ENCODE measurements around the gene FAM120B.

The FAM120B gene

DNA sequence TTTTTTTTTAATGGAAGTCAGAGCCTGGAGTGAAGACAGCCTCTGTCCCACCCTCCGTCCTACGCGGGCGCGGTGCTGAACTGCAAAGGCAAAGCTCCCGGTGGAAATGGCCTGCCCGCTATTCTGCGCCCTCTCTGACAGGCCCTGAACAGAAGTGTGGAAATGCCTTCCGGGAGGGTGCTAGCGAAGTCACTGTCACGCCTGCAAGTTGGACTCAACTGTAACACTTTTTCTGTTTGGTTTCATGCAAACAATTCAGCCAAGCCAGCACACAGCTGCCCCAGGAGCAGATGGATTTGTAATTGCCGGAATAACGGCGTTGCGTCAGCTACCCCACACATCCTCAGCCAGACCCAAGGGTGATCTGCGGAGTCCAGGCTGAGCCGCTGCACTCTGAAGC is 138.9 kb downstream of the FAM120B start:
- no peak for DNase-seq (ENCODE audit: low read depth in 1 of 2, low spot score in 1 of 2)

DNA sequence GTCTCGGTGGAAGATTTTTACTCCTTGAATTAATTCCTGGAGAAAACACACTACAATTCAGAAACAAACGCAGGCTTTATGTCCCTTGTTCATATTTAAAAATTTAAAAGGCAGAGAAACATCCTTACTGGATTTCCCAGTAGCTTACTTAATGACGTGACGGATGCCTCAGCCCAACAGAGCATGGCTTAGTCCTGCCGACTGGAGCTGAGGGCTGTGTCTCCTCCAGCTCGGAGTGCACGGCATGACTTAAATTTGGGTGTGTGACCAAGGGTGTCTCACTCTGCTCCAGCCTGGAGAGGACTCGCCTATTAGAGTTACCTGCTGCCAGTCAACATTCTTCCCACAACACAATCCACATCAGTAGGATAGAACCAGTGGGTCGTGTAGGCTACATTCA is 139.4 kb downstream of the FAM120B start:
- TF ChIP-seq POLR2AphosphoS5 (IDR thresholded peaks at IDR 0.05; ENCODE audit: low read depth) (no peak), SPI1 (IDR thresholded peaks at IDR 0.05; ENCODE audit: borderline replicate concordance, low read depth) (no peak), GABPA (IDR thresholded peaks at IDR 0.05; ENCODE audit: low read depth) (no peak)
- TF ChIP-seq, protein P1, sequence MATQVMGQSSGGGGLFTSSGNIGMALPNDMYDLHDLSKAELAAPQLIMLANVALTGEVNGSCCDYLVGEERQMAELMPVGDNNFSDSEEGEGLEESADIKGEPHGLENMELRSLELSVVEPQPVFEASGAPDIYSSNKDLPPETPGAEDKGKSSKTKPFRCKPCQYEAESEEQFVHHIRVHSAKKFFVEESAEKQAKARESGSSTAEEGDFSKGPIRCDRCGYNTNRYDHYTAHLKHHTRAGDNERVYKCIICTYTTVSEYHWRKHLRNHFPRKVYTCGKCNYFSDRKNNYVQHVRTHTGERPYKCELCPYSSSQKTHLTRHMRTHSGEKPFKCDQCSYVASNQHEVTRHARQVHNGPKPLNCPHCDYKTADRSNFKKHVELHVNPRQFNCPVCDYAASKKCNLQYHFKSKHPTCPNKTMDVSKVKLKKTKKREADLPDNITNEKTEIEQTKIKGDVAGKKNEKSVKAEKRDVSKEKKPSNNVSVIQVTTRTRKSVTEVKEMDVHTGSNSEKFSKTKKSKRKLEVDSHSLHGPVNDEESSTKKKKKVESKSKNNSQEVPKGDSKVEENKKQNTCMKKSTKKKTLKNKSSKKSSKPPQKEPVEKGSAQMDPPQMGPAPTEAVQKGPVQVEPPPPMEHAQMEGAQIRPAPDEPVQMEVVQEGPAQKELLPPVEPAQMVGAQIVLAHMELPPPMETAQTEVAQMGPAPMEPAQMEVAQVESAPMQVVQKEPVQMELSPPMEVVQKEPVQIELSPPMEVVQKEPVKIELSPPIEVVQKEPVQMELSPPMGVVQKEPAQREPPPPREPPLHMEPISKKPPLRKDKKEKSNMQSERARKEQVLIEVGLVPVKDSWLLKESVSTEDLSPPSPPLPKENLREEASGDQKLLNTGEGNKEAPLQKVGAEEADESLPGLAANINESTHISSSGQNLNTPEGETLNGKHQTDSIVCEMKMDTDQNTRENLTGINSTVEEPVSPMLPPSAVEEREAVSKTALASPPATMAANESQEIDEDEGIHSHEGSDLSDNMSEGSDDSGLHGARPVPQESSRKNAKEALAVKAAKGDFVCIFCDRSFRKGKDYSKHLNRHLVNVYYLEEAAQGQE (IDR thresholded peaks at IDR 0.05; ENCODE audit: insufficient replicate concordance, low read depth), result no peak
- TF ChIP-seq, protein P2, sequence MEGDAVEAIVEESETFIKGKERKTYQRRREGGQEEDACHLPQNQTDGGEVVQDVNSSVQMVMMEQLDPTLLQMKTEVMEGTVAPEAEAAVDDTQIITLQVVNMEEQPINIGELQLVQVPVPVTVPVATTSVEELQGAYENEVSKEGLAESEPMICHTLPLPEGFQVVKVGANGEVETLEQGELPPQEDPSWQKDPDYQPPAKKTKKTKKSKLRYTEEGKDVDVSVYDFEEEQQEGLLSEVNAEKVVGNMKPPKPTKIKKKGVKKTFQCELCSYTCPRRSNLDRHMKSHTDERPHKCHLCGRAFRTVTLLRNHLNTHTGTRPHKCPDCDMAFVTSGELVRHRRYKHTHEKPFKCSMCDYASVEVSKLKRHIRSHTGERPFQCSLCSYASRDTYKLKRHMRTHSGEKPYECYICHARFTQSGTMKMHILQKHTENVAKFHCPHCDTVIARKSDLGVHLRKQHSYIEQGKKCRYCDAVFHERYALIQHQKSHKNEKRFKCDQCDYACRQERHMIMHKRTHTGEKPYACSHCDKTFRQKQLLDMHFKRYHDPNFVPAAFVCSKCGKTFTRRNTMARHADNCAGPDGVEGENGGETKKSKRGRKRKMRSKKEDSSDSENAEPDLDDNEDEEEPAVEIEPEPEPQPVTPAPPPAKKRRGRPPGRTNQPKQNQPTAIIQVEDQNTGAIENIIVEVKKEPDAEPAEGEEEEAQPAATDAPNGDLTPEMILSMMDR (IDR thresholded peaks at IDR 0.05; ENCODE audit: insufficient read depth, low read length), result no peak
- no peak overlapping the region for H3K27ac ChIP-seq (replicated peaks)
- H3K4me3 ChIP-seq (replicated peaks; ENCODE audit: insufficient read depth, low read length), result no peak overlapping the region
- no peak for DNase-seq (ENCODE audit: low read depth in 1 of 2, low spot score in 1 of 2)
- H3K27me3 ChIP-seq (ENCODE audit: insufficient read depth, poor library complexity, severe bottlenecking), result no peaks in the 10 kb centered on the region

More for the DNA sequence above, 138.9 kb downstream of the FAM120B start:
- TF ChIP-seq SPI1 (IDR thresholded peaks at IDR 0.05; ENCODE audit: borderline replicate concordance, low read depth) (no peak), POLR2AphosphoS5 (IDR thresholded peaks at IDR 0.05; ENCODE audit: low read depth) (no peak), GABPA (IDR thresholded peaks at IDR 0.05; ENCODE audit: low read depth) (no peak)
- TF ChIP-seq, protein P2 (IDR thresholded peaks at IDR 0.05; ENCODE audit: insufficient read depth, low read length), result no peak
- TF ChIP-seq, protein P1 (IDR thresholded peaks at IDR 0.05; ENCODE audit: insufficient replicate concordance, low read depth), result no peak
- Histone ChIP-seq H3K27ac (replicated peaks) (no peak overlapping the region), H3K4me3 (replicated peaks; ENCODE audit: insufficient read depth, low read length) (no peak overlapping the region), H3K27me3 (ENCODE audit: insufficient read depth, poor library complexity, severe bottlenecking) (no peaks in the 10 kb centered on the region)

DNA sequence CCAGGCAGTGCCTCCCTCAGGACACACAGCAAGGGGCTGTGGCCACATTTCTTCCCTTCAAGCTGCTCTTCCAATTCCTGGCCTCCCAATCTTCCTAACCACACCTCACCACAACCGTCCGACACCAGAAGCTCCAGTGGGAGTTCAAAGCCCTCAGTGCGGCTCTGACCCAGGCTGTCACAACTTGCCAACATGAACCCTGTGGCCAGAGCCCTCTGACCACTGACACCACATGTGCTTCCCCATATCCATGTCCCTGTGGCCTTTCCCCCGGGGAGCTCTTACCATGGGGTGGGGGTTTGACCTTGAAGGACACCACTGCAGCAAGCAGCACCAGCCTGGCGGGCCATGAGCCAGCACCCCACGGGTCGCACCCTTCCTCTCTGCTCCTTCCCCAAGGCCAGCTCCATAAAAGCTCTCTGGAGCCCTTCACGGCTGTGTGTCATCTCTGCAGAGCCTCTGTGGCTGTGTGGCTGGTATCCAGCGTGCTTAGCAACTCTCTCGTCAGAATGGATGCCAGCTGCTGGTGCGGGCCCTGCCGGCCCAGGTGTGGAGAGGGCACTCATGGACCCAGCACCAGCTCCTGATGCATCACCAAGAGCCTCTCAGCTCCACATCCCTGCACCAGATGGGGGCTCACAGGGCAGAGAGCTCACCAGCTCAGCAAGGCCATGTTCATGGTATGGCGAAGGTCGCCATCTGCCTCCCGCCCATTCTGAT is 140.4 kb downstream of the FAM120B start:
- TF ChIP-seq GABPA (IDR thresholded peaks at IDR 0.05; ENCODE audit: low read depth) (no peak), POLR2AphosphoS5 (IDR thresholded peaks at IDR 0.05; ENCODE audit: low read depth) (no peak), SPI1 (IDR thresholded peaks at IDR 0.05; ENCODE audit: borderline replicate concordance, low read depth) (no peak)
- TF ChIP-seq, protein P1 (IDR thresholded peaks at IDR 0.05; ENCODE audit: insufficient replicate concordance, low read depth), result no peak
- TF ChIP-seq, protein P2 (IDR thresholded peaks at IDR 0.05; ENCODE audit: insufficient read depth, low read length), result no peak
- no peaks in the 10 kb centered on the region for H3K27me3 ChIP-seq (ENCODE audit: insufficient read depth, poor library complexity, severe bottlenecking)
- no peak for DNase-seq (ENCODE audit: low read depth in 1 of 2, low spot score in 1 of 2)
- H3K4me3 ChIP-seq (replicated peaks; ENCODE audit: insufficient read depth, low read length), result no peak overlapping the region
- H3K27ac ChIP-seq (replicated peaks), result no peak overlapping the region

Data from HL-60 (cell line).